Measurements from ENCODE around the gene POLE2. TPM values are rescaled to one million over a fixed set of nuclear protein-coding genes. Genes with fewer than 3 reads are reported as not detected.

The POLE2 gene
- total RNA-seq, 3 donors from 2014 or later (not counting 1 experiment from before 2014, with no cell fraction given): 3.0 to 4.5 (median 4.1) TPM

DNA sequence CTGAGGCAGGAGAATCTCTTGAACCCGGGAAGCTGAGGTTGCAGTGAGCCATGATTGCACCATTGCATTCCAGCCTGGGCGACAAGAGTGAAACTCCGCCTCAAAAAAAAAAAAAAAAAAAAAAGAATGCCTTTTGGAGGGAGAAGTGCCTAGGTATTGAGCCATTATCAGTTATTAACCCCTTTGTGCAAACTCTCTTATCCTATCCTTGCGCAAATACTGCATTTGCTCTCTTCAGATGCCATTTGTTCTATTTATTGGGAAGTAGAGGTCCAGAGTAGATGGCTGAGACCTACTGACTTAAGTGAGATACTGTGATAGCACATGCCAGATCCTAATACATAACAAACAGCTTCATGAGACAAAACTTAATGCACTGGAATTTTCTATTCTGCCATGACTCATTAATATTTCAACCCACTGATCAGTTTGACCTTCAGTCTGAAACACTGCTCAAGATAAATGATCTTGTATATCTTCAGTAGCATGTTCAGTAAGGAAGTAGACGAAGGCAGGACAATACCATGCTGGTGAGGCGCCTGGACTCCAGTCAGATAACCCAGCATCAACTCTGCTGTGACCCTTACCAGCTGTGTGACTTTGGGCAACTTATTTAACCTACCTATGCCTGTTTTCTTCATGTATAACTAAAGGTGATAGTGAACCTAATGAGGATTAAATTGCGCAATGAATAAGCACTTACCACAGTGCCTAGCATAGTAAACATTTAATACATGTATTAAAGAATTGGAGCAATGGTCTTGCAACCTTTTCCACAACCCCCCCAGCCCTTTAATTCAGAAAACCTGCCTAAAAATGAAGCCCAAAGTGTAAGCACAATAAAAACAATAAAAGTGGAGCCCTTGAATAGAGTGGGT lies 47.2 kb downstream of the POLE2 start:
- Histone ChIP-seq H3K9me3 (ENCODE audit: control insufficient read depth, insufficient read depth, low read length) (no peaks in the 10 kb centered on the region), H3K36me3 (ENCODE audit: control insufficient read depth, insufficient read depth, low read length) (peaks cover 13% of the 10 kb centered on the region), H3K27me3 (ENCODE audit: control insufficient read depth, insufficient read depth, low read length) (no peaks in the 10 kb centered on the region), H3K4me3 (ENCODE audit: low read length) (no peak overlapping the region), H3K4me1 (ENCODE audit: control insufficient read depth, insufficient read depth, low read length) (peaks cover 15% of the 10 kb centered on the region), H3K27ac (ENCODE audit: low read length) (peak overlapping the region; percentile 31)
- no peaks in the 10 kb centered on the region for H3K9me3 Mint-ChIP-seq
- WGBS (ENCODE audit: insufficient coverage): 96% methylated on average over 5 of the region's 7 CpGs
- H3K4me1 Mint-ChIP-seq: peaks cover 30 to 36% of the 10 kb centered on the region in 2 donors
- peak overlapping the region; percentile 62 to 79 for H3K27ac Mint-ChIP-seq
- H3K4me3 Mint-ChIP-seq: no peak overlapping the region
- TF ChIP-seq, protein P1, sequence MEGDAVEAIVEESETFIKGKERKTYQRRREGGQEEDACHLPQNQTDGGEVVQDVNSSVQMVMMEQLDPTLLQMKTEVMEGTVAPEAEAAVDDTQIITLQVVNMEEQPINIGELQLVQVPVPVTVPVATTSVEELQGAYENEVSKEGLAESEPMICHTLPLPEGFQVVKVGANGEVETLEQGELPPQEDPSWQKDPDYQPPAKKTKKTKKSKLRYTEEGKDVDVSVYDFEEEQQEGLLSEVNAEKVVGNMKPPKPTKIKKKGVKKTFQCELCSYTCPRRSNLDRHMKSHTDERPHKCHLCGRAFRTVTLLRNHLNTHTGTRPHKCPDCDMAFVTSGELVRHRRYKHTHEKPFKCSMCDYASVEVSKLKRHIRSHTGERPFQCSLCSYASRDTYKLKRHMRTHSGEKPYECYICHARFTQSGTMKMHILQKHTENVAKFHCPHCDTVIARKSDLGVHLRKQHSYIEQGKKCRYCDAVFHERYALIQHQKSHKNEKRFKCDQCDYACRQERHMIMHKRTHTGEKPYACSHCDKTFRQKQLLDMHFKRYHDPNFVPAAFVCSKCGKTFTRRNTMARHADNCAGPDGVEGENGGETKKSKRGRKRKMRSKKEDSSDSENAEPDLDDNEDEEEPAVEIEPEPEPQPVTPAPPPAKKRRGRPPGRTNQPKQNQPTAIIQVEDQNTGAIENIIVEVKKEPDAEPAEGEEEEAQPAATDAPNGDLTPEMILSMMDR (IDR thresholded peaks at IDR 0.05): no peak
- intact Hi-C loops (cut with micrococcal nuclease): no loop called here
- no peaks in the 10 kb centered on the region for H3K27me3 Mint-ChIP-seq (ENCODE audit: low read depth in 2 of 2)
- peaks cover 7% of the 10 kb centered on the region for H3K36me3 Mint-ChIP-seq
- no peak for DNase-seq
- no peak for ATAC-seq

DNA sequence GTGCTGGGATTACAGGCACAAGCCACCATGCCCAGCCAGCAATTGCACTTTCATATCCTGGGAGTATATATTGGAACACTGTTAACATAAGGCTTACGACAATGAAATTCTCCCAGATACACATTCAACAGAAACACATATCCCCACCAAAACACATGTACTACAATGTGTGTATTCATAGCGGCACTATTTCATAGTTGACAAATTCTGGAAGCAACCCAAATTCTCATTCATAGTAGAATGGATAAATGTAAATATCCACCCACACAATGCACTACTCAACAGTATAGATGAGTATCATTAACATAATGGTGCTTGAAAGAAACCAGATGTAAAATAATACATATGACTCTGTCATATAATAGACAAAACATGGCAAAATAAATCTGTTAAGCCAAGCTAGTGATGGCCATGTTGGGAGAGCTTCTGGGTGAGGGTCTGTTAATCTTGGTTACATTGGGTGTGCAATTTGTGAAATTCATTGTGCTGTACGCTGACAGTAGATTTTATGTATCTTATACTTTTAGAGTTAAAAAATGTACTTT lies 50.4 kb downstream of the POLE2 start:
- TF ChIP-seq, protein P1 (IDR thresholded peaks at IDR 0.05): no peak
- DNase-seq (no peak), ATAC-seq (no peak)
- no peaks in the 10 kb centered on the region for H3K27me3 Mint-ChIP-seq (ENCODE audit: low read depth in 2 of 2)
- Histone ChIP-seq H3K27ac (ENCODE audit: low read length) (no peak overlapping the region), H3K9me3 (ENCODE audit: control insufficient read depth, insufficient read depth, low read length) (no peaks in the 10 kb centered on the region), H3K4me1 (ENCODE audit: control insufficient read depth, insufficient read depth, low read length) (peaks cover 27% of the 10 kb centered on the region), H3K4me3 (ENCODE audit: low read length) (no peak overlapping the region), H3K27me3 (ENCODE audit: control insufficient read depth, insufficient read depth, low read length) (no peaks in the 10 kb centered on the region), H3K36me3 (ENCODE audit: control insufficient read depth, insufficient read depth, low read length) (peaks cover 13% of the 10 kb centered on the region)
- H3K4me3 Mint-ChIP-seq: peak overlapping the region; percentile 97
- H3K4me1 Mint-ChIP-seq: peaks cover 45 to 53% of the 10 kb centered on the region in 2 donors
- peaks cover 7% of the 10 kb centered on the region for H3K36me3 Mint-ChIP-seq
- intact Hi-C loops (cut with micrococcal nuclease): loop anchor here (10.0 kb wide), 1 partner anchor 587 kb away; no protein-coding TSS in a partner anchor
- peak overlapping the region; percentile 96 for H3K27ac Mint-ChIP-seq
- WGBS (ENCODE audit: insufficient coverage): 100% methylated on average over 2 of the region's 3 CpGs
- H3K9me3 Mint-ChIP-seq: no peaks in the 10 kb centered on the region

DNA sequence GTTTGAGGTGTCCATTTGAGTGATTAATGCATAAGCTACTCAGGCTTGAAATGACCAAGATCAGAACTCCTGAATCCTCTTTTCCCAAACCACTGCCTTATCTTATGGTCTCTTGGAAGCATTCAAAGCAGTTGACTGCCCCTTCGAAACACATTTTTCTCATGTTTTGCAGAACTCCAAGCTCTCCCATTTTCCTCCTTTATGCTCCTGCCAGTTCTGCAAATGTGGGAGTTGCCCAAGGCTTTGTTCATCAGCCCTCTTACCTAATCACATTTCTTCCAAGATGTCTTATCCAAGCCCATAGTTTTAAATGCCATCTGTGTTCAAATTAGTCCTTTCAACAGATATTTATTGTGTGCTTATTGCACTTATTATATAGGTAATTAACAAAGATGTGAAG lies 51.1 kb downstream of the POLE2 start:
- TF ChIP-seq, protein P1 (IDR thresholded peaks at IDR 0.05): no peak
- peaks cover 13% of the 10 kb centered on the region for H3K36me3 ChIP-seq (ENCODE audit: control insufficient read depth, insufficient read depth, low read length)
- DNase-seq (no peak), ATAC-seq (no peak)
- peaks cover 28% of the 10 kb centered on the region for H3K4me1 ChIP-seq (ENCODE audit: control insufficient read depth, insufficient read depth, low read length)
- Mint-ChIP-seq H3K4me3 (peak overlapping the region; percentile 97), H3K9me3 (no peaks in the 10 kb centered on the region), H3K27ac (peak overlapping the region; percentile 96), H3K36me3 (peaks cover 7% of the 10 kb centered on the region), H3K4me1 (peaks cover 37 to 45% of the 10 kb centered on the region in 2 donors), H3K27me3 (ENCODE audit: low read depth in 2 of 2) (no peaks in the 10 kb centered on the region)
- H3K9me3 ChIP-seq (ENCODE audit: control insufficient read depth, insufficient read depth, low read length): no peaks in the 10 kb centered on the region
- intact Hi-C loops (cut with micrococcal nuclease): loop anchor here (10.0 kb wide), 1 partner anchor 588 kb away; no protein-coding TSS in a partner anchor
- 100% methylated on average over 1 of the region's 1 CpG for WGBS (ENCODE audit: insufficient coverage)
- no peaks in the 10 kb centered on the region for H3K27me3 ChIP-seq (ENCODE audit: control insufficient read depth, insufficient read depth, low read length)
- no peak overlapping the region for H3K27ac ChIP-seq (ENCODE audit: low read length)
- H3K4me3 ChIP-seq (ENCODE audit: low read length): no peak overlapping the region
